HEK293 (cell line): ENCODE data around the gene CAMK2B.

Experiments used
- CTCF ChIA-PET: fragments of 350-600 bp; formaldehyde crosslinking; extraction: SDS; loops from one replicate; lab custom pipeline; 2021; ENCODE audit warnings: antibody characterized with exemption; lab: Yijun Ruan, JAX
- POLR2A ChIA-PET: fragments of 300-600 bp; formaldehyde crosslinking; extraction: SDS; loops from one replicate; lab custom pipeline; 2020; ENCODE audit warnings: antibody characterized with exemption, inconsistent platforms; lab: Yijun Ruan, JAX
- H3K27ac ChIP-seq: fragments of 200-500 bp; sonication (Bioruptor generic); 2 replicates; pipeline ENCODE4 v1.5.1; 2014; ENCODE audit warnings: low read depth, low read length, control low read depth, inconsistent platforms; ENCODE audit errors: extremely low read depth
- H3K36me3 ChIP-seq, 2 experiments: fragments of 200-500 bp in 1 of 2; sonication (Bioruptor generic) in 1 of 2; 1 replicate in 1 of 2; 2 replicates in 1 of 2; pipeline ENCODE4 v1.5.1; 2014 to 2017; ENCODE audit warnings: inconsistent platforms in 2 of 2, low read length in 2 of 2; ENCODE audit not compliant: control insufficient read depth in 2 of 2, insufficient read depth in 1 of 2
- H3K4me1 ChIP-seq: fragments of 200-500 bp; sonication (Bioruptor generic); 2 replicates; pipeline ENCODE4 v1.5.1; 2014; ENCODE audit warnings: mild to moderate bottlenecking, low read length, inconsistent platforms; ENCODE audit not compliant: control insufficient read depth, insufficient read depth
- H3K4me3 ChIP-seq: 2 replicates; pipeline ENCODE4 v1.5.1; 2011; ENCODE audit warnings: low read depth, mild to moderate bottlenecking, control low read depth, low read length, moderate library complexity
- H3K9me3 ChIP-seq: fragments of 200-500 bp; sonication (Bioruptor generic); 2 replicates; pipeline ENCODE4 v1.5.1; 2014; ENCODE audit warnings: low read depth, low read length, inconsistent platforms; ENCODE audit not compliant: control insufficient read depth, insufficient read depth
- WT1 ChIP-seq: fragments of 450-650 bp; formaldehyde crosslinking; IDR thresholded peaks from 2 replicates; pipeline ENCODE4 v1.5.1; 2016; ENCODE audit warnings: missing biosample characterization, missing genetic modification characterization
- ZNF146 ChIP-seq: fragments of 450-650 bp; formaldehyde crosslinking; IDR thresholded peaks from 2 replicates; pipeline ENCODE4 v1.5.1; 2016; ENCODE audit warnings: missing biosample characterization, missing genetic modification characterization
- ZNF341 ChIP-seq: fragments of 450-650 bp; formaldehyde crosslinking; IDR thresholded peaks from 2 replicates; pipeline ENCODE4; 2016; ENCODE audit warnings: low read depth, missing biosample characterization, missing genetic modification characterization
- ZNF354C ChIP-seq: fragments of 450-650 bp; formaldehyde crosslinking; IDR thresholded peaks from 2 replicates; pipeline ENCODE4 v1.5.1; 2016; ENCODE audit warnings: missing biosample characterization, missing genetic modification characterization, low read depth, borderline replicate concordance
- ZNF423 ChIP-seq: fragments of 450-650 bp; formaldehyde crosslinking; IDR thresholded peaks from 2 replicates; pipeline ENCODE4 v1.5.1; 2016; ENCODE audit warnings: missing biosample characterization, missing genetic modification characterization
- ZNF548 ChIP-seq: fragments of 450-650 bp; formaldehyde crosslinking; IDR thresholded peaks from 2 replicates; pipeline ENCODE4 v1.5.1; 2016; ENCODE audit warnings: missing biosample characterization, missing genetic modification characterization
- ZNF561 ChIP-seq: fragments of 450-650 bp; IDR thresholded peaks from 2 replicates; pipeline ENCODE4 v1.5.1; 2018; ENCODE audit warnings: missing biosample characterization, missing genetic modification characterization, borderline replicate concordance
- ZNF571 ChIP-seq: fragments of 450-650 bp; formaldehyde crosslinking; IDR thresholded peaks from 2 replicates; pipeline ENCODE4 v1.5.0; 2017; ENCODE audit warnings: missing biosample characterization, missing genetic modification characterization
- ZNF664 ChIP-seq: fragments of 450-650 bp; formaldehyde crosslinking; IDR thresholded peaks from 2 replicates; pipeline ENCODE4 v1.5.1; 2016; ENCODE audit warnings: missing biosample characterization, missing genetic modification characterization
- TF ChIP-seq, protein P1 (sequence below): fragments of 450-650 bp; formaldehyde crosslinking; IDR thresholded peaks from 2 replicates; pipeline ENCODE4 v1.5.1; 2017; ENCODE audit warnings: missing biosample characterization, mild to moderate bottlenecking, missing genetic modification characterization, moderate library complexity
- TF ChIP-seq, protein P2 (sequence below): fragments of 450-650 bp; formaldehyde crosslinking; IDR thresholded peaks from 2 replicates; pipeline ENCODE4 v1.5.1; 2016; ENCODE audit warnings: missing biosample characterization, missing genetic modification characterization
- TF ChIP-seq, protein P3 (sequence below): fragments of 450-650 bp; formaldehyde crosslinking; IDR thresholded peaks from 2 replicates; pipeline ENCODE4 v1.5.1; 2016; ENCODE audit warnings: missing biosample characterization, missing genetic modification characterization, low read depth
- TF ChIP-seq, protein P4 (sequence below): fragments of 450-650 bp; formaldehyde crosslinking; IDR thresholded peaks from 2 replicates; pipeline ENCODE4 v1.5.1; 2016; ENCODE audit warnings: missing biosample characterization, missing genetic modification characterization
- TF ChIP-seq, protein P5 (sequence below): fragments of 450-650 bp; formaldehyde crosslinking; IDR thresholded peaks from 2 replicates; pipeline ENCODE4 v1.5.0; 2017; ENCODE audit warnings: missing biosample characterization, missing genetic modification characterization, borderline replicate concordance
- TF ChIP-seq, protein P6 (sequence below): fragments of 450-650 bp; formaldehyde crosslinking; IDR thresholded peaks from 2 replicates; pipeline ENCODE4 v1.5.1; 2016; ENCODE audit warnings: missing biosample characterization, missing genetic modification characterization

CAMK2B gene

DNA sequence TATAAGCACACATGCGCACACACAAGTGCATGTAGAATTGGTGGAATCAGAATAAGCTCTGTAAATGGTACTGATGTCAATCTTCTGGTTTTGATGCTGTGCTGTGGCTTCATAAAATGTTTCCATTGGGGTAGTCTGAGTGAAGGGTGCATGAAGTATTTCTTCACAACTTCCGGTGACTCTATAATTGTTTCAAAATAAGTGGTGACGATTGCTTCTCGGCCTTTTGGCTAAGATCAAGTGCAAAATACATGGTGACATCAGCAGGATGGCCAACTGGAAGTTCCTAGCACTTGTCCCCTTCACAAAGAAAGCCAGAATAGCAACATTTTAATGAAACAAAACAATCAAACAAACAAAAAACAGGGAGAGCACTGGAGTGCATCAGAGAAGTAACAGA lies 41.6 kb upstream of the CAMK2B start (continued):
- TF ChIP-seq, protein P1, sequence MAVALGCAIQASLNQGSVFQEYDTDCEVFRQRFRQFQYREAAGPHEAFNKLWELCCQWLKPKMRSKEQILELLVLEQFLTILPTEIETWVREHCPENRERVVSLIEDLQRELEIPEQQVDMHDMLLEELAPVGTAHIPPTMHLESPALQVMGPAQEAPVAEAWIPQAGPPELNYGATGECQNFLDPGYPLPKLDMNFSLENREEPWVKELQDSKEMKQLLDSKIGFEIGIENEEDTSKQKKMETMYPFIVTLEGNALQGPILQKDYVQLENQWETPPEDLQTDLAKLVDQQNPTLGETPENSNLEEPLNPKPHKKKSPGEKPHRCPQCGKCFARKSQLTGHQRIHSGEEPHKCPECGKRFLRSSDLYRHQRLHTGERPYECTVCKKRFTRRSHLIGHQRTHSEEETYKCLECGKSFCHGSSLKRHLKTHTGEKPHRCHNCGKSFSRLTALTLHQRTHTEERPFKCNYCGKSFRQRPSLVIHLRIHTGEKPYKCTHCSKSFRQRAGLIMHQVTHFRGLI, result no peak
- TF ChIP-seq, protein P2, sequence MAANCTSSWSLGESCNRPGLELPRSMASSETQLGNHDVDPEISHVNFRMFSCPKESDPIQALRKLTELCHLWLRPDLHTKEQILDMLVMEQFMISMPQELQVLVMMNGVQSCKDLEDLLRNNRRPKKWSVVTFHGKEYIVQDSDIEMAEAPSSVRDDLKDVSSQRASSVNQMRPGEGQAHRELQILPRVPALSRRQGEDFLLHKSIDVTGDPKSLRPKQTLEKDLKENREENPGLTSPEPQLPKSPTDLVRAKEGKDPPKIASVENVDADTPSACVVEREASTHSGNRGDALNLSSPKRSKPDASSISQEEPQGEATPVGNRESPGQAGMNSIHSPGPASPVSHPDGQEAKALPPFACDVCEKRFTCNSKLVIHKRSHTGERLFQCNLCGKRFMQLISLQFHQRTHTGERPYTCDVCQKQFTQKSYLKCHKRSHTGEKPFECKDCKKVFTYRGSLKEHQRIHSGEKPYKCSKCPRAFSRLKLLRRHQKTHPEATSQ (tag by site-specific recombination), result no peak
- TF ChIP-seq ZNF561 (tag by site-specific recombination), result no peak
- TF ChIP-seq ZNF571, result no peak
- no peak for TF ChIP-seq ZNF548 (tag by site-specific recombination)
- no peak for TF ChIP-seq WT1 (tag by site-specific recombination)

DNA sequence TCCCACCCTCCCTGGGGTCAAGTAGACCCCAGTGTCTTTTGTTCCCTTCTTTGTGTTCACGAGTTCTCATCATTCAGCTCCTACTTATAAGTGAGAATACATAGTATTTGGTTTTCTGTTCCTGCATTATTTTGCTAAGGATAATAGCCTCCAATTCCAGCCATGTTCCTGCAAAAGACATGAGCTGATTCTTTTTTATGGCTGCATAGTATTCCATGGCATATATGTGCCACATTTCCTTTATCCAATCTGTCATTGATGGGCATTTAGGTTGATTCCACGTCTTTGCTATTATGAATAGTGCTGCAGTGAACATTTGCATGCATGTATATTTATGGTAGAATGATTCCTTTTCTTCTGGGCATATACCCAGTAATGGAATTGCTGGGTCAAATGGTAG lies 28.3 kb upstream of the CAMK2B start:
- ChIA-PET POLR2A (no interaction called here), CTCF (no interaction called here)
- no peak overlapping the region for H3K4me3 ChIP-seq
- no peaks in the 10 kb centered on the region for H3K4me1 ChIP-seq
- H3K27ac ChIP-seq, result no peak overlapping the region
- H3K9me3 ChIP-seq, result no peaks in the 10 kb centered on the region
- no peaks in the 10 kb centered on the region for H3K36me3 ChIP-seq
- TF ChIP-seq, protein P3, sequence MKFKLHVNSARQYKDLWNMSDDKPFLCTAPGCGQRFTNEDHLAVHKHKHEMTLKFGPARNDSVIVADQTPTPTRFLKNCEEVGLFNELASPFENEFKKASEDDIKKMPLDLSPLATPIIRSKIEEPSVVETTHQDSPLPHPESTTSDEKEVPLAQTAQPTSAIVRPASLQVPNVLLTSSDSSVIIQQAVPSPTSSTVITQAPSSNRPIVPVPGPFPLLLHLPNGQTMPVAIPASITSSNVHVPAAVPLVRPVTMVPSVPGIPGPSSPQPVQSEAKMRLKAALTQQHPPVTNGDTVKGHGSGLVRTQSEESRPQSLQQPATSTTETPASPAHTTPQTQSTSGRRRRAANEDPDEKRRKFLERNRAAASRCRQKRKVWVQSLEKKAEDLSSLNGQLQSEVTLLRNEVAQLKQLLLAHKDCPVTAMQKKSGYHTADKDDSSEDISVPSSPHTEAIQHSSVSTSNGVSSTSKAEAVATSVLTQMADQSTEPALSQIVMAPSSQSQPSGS (tag by site-specific recombination), result no peak
- TF ChIP-seq ZNF571, result no peak
- peak; percentile 57; the same call in 1 of the 2 replicates for TF ChIP-seq ZNF146
- TF ChIP-seq, protein P4, sequence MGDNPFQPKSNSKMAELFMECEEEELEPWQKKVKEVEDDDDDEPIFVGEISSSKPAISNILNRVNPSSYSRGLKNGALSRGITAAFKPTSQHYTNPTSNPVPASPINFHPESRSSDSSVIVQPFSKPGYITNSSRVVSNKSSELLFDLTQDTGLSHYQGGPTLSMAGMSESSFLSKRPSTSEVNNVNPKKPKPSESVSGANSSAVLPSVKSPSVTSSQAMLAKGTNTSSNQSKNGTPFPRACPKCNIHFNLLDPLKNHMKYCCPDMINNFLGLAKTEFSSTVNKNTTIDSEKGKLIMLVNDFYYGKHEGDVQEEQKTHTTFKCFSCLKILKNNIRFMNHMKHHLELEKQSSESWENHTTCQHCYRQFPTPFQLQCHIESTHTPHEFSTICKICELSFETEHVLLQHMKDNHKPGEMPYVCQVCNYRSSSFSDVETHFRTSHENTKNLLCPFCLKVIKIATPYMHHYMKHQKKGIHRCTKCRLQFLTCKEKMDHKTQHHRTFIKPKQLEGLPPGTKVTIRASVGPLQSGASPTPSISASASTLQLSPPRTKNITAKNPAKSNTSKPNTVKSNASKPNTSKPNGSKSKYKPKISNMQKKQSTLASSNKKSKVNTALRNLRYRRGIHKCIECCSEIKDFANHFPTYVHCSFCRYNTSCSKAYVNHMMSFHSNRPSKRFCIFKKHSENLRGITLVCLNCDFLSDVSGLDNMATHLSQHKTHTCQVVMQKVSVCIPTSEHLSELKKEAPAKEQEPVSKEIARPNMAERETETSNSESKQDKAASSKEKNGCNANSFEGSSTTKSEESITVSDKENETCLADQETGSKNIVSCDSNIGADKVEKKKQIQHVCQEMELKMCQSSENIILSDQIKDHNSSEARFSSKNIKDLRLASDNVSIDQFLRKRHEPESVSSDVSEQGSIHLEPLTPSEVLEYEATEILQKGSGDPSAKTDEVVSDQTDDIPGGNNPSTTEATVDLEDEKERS, result 0 out of 2 replicates have a peak, but pooled peaks have one; percentile 59
- TF ChIP-seq ZNF423 (tag by site-specific recombination), result no peak

DNA sequence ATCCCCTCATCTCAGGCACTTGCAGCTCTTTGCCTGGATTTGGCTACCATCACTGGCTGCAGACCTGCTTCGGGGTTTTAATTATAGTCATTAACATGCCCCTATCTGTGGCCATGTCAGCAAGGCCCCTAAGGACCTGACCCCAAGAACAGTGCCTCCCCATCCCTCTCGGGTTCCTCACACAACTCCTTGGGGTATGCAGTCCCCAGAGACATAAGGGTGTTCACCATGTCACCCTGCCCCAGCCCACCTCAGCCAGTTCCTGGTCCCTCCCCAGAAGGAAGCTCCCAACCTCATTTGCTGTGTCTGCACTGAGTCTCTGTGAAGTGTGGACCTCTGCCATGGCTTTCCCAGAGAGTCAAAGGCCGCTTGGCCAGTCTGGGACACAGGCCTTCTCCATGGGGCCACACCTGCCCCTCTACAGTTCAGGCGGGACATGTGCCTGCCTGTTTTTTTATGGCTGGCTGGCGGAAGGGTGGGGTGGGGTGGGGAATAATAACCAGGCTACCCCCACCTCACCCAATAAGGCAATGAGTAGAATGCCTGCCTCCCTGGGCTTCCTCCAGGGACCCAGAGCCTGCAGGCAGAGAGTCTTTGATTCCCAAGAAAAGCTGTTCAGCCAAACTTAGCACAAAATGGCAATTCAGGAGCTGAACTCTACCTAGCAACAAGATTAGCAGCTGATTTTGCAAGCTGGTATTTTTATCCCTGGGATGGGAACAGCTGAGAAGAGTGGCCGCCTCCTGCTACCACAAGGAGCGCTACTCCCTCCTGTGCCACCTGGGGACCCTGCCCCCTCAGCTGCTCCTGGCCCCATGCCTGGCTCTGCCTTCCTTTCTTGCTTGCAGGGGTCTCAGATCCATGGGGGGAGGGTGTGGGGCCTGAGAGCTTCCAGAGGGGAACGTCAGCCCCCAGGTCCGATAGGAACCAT lies 23.7 kb upstream of the CAMK2B start:
- Histone ChIP-seq H3K4me1 (no peaks in the 10 kb centered on the region), H3K27ac (no peak overlapping the region), H3K4me3 (no peak overlapping the region), H3K9me3 (no peaks in the 10 kb centered on the region), H3K36me3 (no peaks in the 10 kb centered on the region)
- TF ChIP-seq ZNF664, result no peak
- TF ChIP-seq ZNF354C, result no peak
- TF ChIP-seq, protein P5, sequence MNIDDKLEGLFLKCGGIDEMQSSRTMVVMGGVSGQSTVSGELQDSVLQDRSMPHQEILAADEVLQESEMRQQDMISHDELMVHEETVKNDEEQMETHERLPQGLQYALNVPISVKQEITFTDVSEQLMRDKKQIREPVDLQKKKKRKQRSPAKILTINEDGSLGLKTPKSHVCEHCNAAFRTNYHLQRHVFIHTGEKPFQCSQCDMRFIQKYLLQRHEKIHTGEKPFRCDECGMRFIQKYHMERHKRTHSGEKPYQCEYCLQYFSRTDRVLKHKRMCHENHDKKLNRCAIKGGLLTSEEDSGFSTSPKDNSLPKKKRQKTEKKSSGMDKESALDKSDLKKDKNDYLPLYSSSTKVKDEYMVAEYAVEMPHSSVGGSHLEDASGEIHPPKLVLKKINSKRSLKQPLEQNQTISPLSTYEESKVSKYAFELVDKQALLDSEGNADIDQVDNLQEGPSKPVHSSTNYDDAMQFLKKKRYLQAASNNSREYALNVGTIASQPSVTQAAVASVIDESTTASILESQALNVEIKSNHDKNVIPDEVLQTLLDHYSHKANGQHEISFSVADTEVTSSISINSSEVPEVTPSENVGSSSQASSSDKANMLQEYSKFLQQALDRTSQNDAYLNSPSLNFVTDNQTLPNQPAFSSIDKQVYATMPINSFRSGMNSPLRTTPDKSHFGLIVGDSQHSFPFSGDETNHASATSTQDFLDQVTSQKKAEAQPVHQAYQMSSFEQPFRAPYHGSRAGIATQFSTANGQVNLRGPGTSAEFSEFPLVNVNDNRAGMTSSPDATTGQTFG (tag by site-specific recombination), result no peak
- 0 out of 2 replicates have a peak, but pooled peaks have one; percentile 15 for TF ChIP-seq ZNF341 (tag by site-specific recombination)
- TF ChIP-seq, protein P6, sequence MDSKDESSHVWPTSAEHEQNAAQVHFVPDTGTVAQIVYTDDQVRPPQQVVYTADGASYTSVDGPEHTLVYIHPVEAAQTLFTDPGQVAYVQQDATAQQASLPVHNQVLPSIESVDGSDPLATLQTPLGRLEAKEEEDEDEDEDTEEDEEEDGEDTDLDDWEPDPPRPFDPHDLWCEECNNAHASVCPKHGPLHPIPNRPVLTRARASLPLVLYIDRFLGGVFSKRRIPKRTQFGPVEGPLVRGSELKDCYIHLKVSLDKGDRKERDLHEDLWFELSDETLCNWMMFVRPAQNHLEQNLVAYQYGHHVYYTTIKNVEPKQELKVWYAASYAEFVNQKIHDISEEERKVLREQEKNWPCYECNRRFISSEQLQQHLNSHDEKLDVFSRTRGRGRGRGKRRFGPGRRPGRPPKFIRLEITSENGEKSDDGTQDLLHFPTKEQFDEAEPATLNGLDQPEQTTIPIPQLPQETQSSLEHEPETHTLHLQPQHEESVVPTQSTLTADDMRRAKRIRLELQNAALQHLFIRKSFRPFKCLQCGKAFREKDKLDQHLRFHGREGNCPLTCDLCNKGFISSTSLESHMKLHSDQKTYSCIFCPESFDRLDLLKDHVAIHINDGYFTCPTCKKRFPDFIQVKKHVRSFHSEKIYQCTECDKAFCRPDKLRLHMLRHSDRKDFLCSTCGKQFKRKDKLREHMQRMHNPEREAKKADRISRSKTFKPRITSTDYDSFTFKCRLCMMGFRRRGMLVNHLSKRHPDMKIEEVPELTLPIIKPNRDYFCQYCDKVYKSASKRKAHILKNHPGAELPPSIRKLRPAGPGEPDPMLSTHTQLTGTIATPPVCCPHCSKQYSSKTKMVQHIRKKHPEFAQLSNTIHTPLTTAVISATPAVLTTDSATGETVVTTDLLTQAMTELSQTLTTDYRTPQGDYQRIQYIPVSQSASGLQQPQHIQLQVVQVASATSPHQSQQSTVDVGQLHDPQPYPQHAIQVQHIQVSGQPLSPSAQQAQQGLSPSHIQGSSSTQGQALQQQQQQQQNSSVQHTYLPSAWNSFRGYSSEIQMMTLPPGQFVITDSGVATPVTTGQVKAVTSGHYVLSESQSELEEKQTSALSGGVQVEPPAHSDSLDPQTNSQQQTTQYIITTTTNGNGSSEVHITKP, result no peak
- CTCF ChIA-PET, result interaction anchor here (0.6 to 0.9 kb wide), 4 partner anchors 21 to 370 kb away, joined by 3 to 6 read pairs (median 3); no protein-coding TSS in a partner anchor
- POLR2A ChIA-PET, result no interaction called here
